Glomerular visceral epithelial cell (primary cell): Measurements from ENCODE around the gene NPHS1.
"Not testable (repeated sequence)": the region's sequence is repeated elsewhere in the genome, so short reads cannot be mapped to it uniquely, and the experiment has no call there.

Source experiments
- DNase-seq: peaks from one replicate; pipeline ENCODE4 v3.0.0-alpha.2; 2016; ENCODE audit errors: extremely low spot score

Gene NPHS1

GRCh38 chr19:35812220-35813042, 39.9 kb downstream of the NPHS1 start, which contains the start of gene PRODH2:
Gene PRODH2, minus strand, starts transcription at chr19:35812845. Its CDS starts 40 bp downstream, at chr19:35812805.
- no peak for DNase-seq

- no peak for DNase-seq
These were observed 40.7 kb downstream of the NPHS1 start for GRCh38 chr19:35811317-35812219.

GRCh38 chr19:35807633-35808032, 44.7 kb downstream of the NPHS1 start:
- DNase-seq = no peak

- no peak for DNase-seq
These were observed 45.7 kb downstream of the NPHS1 start for GRCh38 chr19:35806597-35806996.

GRCh38 chr19:35805526-35806102, 46.7 kb downstream of the NPHS1 start:
- no peak for DNase-seq

- DNase-seq = no peak
These were observed 50.5 kb downstream of the NPHS1 start for GRCh38 chr19:35801828-35802227.

- DNase-seq = no peak
These were observed 54.6 kb downstream of the NPHS1 start for GRCh38 chr19:35797663-35798062.

- no peak for DNase-seq
These were observed 55.4 kb downstream of the NPHS1 start for GRCh38 chr19:35796645-35797542.

GRCh38 chr19:35795564-35795963, 56.7 kb downstream of the NPHS1 start:
- not testable (repeated sequence) for DNase-seq

- DNase-seq = no peak
These were observed 58.7 kb downstream of the NPHS1 start for GRCh38 chr19:35793381-35794165.

- no peak for DNase-seq
These were observed 59.4 kb downstream of the NPHS1 start for GRCh38 chr19:35792888-35793287.

- DNase-seq = no peak
These were observed 60.0 kb downstream of the NPHS1 start for GRCh38 chr19:35792312-35792711.

GRCh38 chr19:35791814-35792279, 60.5 kb downstream of the NPHS1 start:
- DNase-seq = no peak

GRCh38 chr19:35790981-35791813, 61.1 kb downstream of the NPHS1 start:
- DNase-seq = no peak

- no peak for DNase-seq
These were observed 62.0 kb downstream of the NPHS1 start for GRCh38 chr19:35789978-35790944.

- no peak for DNase-seq
These were observed 62.9 kb downstream of the NPHS1 start for GRCh38 chr19:35789195-35789977.

- DNase-seq = no peak
These were observed 63.9 kb downstream of the NPHS1 start for GRCh38 chr19:35788205-35788960.
